Nephron progenitor cell (in vitro differentiated cells): ENCODE results near the gene NME7.

Source experiments
- DNase-seq: peaks from one replicate; pipeline ENCODE4 v3.0.0; 2021
- H3K27ac Mint-ChIP-seq: 2 replicates; pipeline ENCODE4 v1.8.0; 2021; ENCODE audit warnings: mild to moderate bottlenecking, moderate library complexity, mixed read lengths
- H3K27me3 Mint-ChIP-seq: 2 replicates; pipeline ENCODE4 v1.8.0; 2021; ENCODE audit warnings: mild to moderate bottlenecking, low read depth, mixed read lengths; ENCODE audit not compliant: poor library complexity
- H3K36me3 Mint-ChIP-seq: 2 replicates; pipeline ENCODE4 v1.8.0; 2021; ENCODE audit warnings: low read depth, mixed read lengths
- H3K4me1 Mint-ChIP-seq: 2 replicates; pipeline ENCODE4 v1.8.0; 2021; ENCODE audit warnings: mixed read lengths
- H3K4me3 Mint-ChIP-seq: 2 replicates; pipeline ENCODE4 v1.8.0; 2021; ENCODE audit warnings: mild to moderate bottlenecking, moderate library complexity, mixed read lengths
- H3K9me3 Mint-ChIP-seq: 2 replicates; pipeline ENCODE4 v1.8.0; 2021; ENCODE audit warnings: mild to moderate bottlenecking, moderate library complexity, mixed read lengths
- CTCF ChIP-seq: fragments of 200-600 bp; sonication (generic); IDR thresholded peaks from 2 replicates; pipeline ENCODE4 v1.5.0; 2021; ENCODE audit warnings: antibody characterized with exemption

Gene NME7

GRCh38 chr1:169249611-169250010 is 118.0 kb downstream of the NME7 start:
- no peak for DNase-seq
- Mint-ChIP-seq H3K4me1 (no peaks in the 10 kb centered on the region), H3K4me3 (no peak overlapping the region), H3K36me3 (no peaks in the 10 kb centered on the region), H3K27me3 (no peaks in the 10 kb centered on the region), H3K27ac (no peak overlapping the region), H3K9me3 (peaks cover 8% of the 10 kb centered on the region)
- TF ChIP-seq CTCF = no peak

- Mint-ChIP-seq H3K27me3 (no peaks in the 10 kb centered on the region), H3K4me1 (no peaks in the 10 kb centered on the region), H3K36me3 (no peaks in the 10 kb centered on the region), H3K9me3 (no peaks in the 10 kb centered on the region), H3K27ac (no peak overlapping the region), H3K4me3 (no peak overlapping the region)
- no peak for TF ChIP-seq CTCF
- DNase-seq = no peak
Observed at GRCh38 chr1:169245706-169246105, 121.9 kb downstream of the NME7 start.

GRCh38 chr1:169240449-169241232 is 127.0 kb downstream of the NME7 start:
- no peaks in the 10 kb centered on the region for H3K9me3 Mint-ChIP-seq
- no peak overlapping the region for H3K4me3 Mint-ChIP-seq

DNA sequence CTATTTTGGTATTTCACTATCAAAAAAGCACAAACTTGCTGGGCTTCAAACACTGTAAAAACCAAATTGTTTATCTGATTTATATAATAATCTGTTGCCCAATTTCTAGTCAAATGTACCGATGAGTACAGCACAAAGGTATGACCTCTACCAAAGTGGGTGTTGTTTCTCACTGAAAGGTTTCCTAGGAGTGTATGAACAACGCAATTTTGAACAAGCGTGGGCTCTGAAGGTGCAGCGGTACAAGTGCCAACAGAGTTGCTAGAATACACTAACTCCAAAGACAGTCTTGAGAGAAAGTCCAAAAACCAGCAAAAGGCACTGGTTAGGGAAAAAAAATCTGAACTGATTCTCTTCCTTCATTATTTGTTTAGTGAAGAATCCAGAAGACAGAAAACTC is 130.7 kb downstream of the NME7 start:
- no peak for TF ChIP-seq CTCF
- H3K36me3 Mint-ChIP-seq = peaks cover 5% of the 10 kb centered on the region
- H3K9me3 Mint-ChIP-seq = no peaks in the 10 kb centered on the region
- H3K27ac Mint-ChIP-seq = no peak overlapping the region
- no peak for DNase-seq
- H3K4me3 Mint-ChIP-seq = no peak overlapping the region
- H3K4me1 Mint-ChIP-seq = no peaks in the 10 kb centered on the region
- no peaks in the 10 kb centered on the region for H3K27me3 Mint-ChIP-seq

More at GRCh38 chr1:169240449-169241232, 127.0 kb downstream of the NME7 start:
- H3K27me3 Mint-ChIP-seq = no peaks in the 10 kb centered on the region
- H3K27ac Mint-ChIP-seq = no peak overlapping the region
- H3K4me1 Mint-ChIP-seq = no peaks in the 10 kb centered on the region
- DNase-seq = no peak
- no peak for TF ChIP-seq CTCF
- no peaks in the 10 kb centered on the region for H3K36me3 Mint-ChIP-seq

GRCh38 chr1:169236143-169236542 is 131.5 kb downstream of the NME7 start:
- H3K4me1 Mint-ChIP-seq = no peaks in the 10 kb centered on the region
- TF ChIP-seq CTCF = no peak
- DNase-seq = no peak
- no peaks in the 10 kb centered on the region for H3K9me3 Mint-ChIP-seq
- no peak overlapping the region for H3K4me3 Mint-ChIP-seq
- peaks cover 5% of the 10 kb centered on the region for H3K36me3 Mint-ChIP-seq
- H3K27ac Mint-ChIP-seq = no peak overlapping the region
- H3K27me3 Mint-ChIP-seq = no peaks in the 10 kb centered on the region

DNA sequence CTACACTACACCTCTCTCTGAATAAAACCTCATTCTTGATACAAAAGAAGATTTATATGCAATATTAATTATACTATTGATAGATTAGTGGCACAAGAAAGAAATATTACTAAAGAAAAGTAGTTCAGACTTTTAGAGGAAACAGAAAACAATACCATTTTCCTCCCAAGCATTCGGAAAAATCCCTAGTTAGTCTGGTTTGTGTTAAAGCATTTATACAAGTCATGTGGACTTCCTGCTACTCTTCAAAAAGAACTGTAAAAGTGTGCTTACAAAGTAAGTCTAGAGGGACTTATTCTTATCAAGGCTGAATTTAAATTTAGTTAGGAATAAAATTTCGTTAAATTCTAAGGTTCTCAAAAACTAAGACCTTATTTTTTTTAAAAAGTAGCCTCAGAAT is 132.0 kb downstream of the NME7 start:
- H3K4me3 Mint-ChIP-seq = no peak overlapping the region
- no peak for DNase-seq
- no peaks in the 10 kb centered on the region for H3K9me3 Mint-ChIP-seq
- H3K27ac Mint-ChIP-seq = no peak overlapping the region
- no peak for TF ChIP-seq CTCF
- no peaks in the 10 kb centered on the region for H3K27me3 Mint-ChIP-seq
- peaks cover 5% of the 10 kb centered on the region for H3K36me3 Mint-ChIP-seq
- no peaks in the 10 kb centered on the region for H3K4me1 Mint-ChIP-seq
